GM21447 (cell line): ENCODE measurements around the gene EFCAB8.

Experiments
- ATAC-seq: cut with Tn5 transposase; IDR thresholded peaks from one replicate; pipeline ENCODE4 v1.9.1; 2021; ENCODE audit not compliant: unreplicated experiment

EFCAB8 gene

GRCh38 chr20:32858701-32859372 lies at the start of gene EFCAB8:
TSS of gene EFCAB8 (plus strand) at chr20:32858923. CDS start at chr20:32863793, 4,870 bp downstream.
- no peak for ATAC-seq

DNA sequence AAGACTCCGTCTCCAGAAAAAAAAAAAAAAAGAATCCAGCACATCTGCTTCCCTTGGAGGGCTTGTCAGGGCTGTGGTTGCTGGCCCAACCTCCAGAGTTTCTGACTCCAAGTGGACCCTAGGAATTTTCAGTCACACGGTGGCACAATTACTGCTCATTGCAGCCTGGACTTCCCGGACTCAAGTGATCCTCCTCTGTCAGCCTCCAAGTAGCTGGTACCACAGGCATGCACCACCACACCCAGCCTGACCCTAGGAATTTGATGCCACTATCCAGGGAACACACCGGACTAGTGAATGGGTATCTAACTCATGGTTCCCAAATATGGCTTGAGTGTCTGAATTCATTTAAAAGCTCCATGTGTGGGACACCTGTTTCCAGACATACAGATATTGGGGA lies 48.8 kb upstream of the EFCAB8 start:
- no peak for ATAC-seq

GRCh38 chr20:32810941-32811340 lies 47.8 kb upstream of the EFCAB8 start:
- ATAC-seq, result no peak

DNA sequence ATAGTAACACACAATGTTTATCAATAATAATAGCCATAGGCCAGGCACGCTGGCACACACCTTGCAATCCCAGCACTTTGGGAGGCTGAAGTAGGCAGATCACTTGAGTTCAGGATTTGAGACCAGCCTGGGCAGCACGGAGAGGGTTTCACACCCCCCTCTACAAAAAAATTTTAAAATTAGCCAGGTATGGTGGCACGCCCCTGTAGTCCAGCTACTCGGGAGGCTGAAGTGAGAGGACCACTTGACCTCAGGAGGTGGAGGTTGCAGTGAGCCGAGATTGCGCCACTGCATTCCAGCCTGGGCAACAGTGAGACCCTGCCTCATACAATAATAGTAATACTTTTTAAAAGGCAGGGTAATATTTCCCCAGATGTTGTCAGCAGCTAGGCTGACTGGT lies 46.8 kb upstream of the EFCAB8 start:
- ATAC-seq, result no peak

DNA sequence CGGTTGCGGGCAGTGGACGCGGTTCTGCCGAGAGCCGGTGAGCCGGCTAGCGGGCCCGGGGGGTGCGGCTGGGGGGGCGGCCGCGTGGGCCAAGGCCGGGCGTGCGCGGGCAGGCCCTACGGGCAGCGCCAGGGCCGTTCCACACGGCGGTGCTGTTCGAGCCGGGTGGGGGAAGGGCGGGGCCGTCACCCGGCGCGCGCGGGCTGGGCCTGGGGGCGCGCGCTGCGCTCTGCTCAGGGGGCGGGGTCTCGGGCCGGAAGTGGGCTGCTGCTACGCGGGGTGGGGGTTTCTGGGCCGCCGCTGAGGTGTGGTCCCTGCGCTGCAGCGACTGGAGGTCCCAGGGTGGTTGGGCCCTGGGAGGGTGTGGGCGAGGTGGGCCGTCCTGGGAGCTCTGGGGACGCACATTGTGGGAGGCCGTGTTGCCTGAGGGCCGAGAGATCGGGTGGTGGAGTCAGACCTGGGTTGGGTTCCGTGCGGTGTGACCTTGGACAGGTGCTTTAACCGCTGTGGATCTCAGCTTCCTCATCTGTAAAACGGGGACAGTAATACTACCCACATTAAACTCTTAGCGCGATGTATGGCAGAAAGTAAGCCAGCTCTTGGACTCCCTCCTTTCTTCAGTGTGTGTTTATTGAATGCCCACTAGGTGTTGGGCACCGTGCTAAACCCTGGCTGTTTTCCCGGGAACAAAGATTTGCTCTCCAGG lies 38.6 kb upstream of the EFCAB8 start:
- peak; percentile 57 for ATAC-seq

GRCh38 chr20:32820698-32821377 lies 37.9 kb upstream of the EFCAB8 start:
- ATAC-seq, result no peak

- ATAC-seq, result no peak
These were observed 36.5 kb upstream of the EFCAB8 start for GRCh38 chr20:32822225-32822624.

DNA sequence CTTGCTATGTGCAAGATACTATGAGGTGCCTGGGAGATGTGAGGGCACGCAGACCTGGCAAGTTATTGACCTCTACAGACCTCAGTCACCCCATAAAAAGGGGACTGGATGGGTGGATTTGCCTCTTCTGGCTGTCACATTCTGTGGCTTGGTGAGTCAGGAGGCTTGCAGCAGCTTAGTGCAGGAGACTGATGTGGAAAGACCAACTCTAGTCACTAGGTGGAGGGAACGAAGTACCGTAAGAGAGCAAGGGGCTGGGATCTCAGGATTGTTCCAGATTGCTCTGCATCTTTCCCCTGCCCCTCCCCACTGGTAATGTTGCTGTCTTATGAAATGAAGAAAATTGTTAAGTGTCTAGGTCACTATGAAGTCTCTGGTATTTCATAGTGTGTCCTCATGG lies 35.6 kb upstream of the EFCAB8 start:
- ATAC-seq, result no peak

- no peak for ATAC-seq
These were observed 34.8 kb upstream of the EFCAB8 start for GRCh38 chr20:32823737-32824588.

DNA sequence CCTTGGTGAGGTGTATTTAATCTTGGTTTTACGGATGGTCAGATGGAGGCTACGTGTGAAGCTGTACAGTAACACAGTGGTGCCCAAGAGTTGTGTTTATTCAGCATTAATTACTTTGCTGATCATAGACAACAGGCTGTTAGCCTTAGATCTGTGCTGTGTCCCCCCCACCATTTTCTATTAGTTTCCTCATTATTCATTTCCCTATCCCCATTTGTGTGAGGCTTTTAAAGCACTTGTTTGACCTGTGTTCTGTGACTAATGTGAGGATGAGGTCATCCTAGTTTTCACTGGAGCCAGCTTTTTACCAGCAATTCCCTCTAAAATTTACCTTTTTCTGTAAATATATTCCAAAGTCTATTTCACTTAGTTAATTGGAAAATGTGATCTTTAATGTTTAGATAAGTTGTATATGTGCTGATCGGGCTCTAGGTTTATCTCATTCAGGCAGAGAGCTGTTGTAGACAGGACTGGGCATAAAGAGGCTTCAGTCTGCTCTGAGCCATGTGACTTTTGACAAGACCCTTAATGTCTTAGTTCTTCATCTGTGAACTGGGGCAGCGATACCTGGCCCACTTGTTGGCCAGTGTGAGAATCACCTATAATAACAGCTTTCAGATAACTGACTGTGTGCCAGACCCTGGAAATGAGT lies 30.6 kb upstream of the EFCAB8 start:
- no peak for ATAC-seq

GRCh38 chr20:32829311-32830005 lies 29.3 kb upstream of the EFCAB8 start:
- no peak for ATAC-seq

GRCh38 chr20:32830437-32830836 lies 28.3 kb upstream of the EFCAB8 start:
- ATAC-seq, result no peak

DNA sequence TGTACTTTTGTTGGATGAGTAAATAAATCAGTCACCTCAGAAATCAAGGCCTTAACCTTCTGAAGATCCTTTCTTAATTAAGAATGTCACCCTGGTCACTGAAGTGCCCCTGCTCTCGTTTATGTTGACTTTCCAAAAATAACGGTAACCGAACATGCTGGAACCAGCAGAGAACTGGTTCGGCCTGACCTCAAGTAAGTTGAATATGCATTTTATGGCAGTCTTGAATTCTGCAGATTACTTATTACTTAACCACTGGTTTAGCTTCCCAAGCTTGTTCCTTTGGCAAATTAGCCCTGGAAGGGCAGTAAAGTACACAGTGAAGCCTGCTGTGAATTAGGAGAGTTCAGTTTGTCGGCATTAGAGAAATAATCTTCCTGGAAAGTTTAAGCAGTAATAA lies 26.7 kb upstream of the EFCAB8 start:
- no peak for ATAC-seq

DNA sequence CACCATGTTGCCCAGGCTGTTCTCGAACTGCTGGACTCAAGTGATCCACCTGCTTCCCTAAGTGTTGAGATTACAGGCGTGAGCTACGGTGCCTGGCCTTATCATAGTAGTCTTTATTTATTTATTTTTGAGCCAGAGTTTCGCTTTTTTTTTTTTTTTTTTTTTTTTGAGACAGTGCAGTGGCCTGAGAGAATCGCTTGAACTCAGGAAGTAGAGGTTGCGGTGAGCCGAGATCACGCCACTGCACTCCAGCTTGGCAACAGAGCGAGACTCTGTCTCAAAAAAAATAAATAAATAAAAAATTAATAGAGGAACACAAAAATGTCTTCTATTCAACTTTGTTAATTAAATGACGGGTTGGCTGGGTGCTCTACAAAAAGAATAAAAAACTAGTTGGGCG lies 26.1 kb upstream of the EFCAB8 start:
- no peak for ATAC-seq

DNA sequence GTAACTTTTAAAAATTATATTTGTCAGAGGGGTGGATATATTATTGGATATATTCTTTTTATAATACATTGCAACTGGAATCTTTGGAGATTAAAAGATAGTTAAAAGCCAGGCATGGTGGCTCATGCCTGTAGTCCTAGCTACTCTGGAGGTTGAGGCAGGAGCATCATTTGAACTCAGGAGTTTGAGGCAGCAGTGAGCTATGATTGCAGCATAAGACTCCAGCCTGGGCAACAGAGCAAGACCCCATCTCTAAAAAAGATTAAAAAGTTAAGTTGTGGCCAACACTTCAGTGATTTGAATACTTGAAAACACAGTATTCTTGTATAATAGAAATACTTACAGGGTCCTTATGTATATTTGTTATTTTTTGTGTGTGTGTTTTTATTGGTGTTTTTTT lies 23.8 kb upstream of the EFCAB8 start:
- no peak for ATAC-seq

GRCh38 chr20:32837157-32837556 lies 21.6 kb upstream of the EFCAB8 start:
- no peak for ATAC-seq

DNA sequence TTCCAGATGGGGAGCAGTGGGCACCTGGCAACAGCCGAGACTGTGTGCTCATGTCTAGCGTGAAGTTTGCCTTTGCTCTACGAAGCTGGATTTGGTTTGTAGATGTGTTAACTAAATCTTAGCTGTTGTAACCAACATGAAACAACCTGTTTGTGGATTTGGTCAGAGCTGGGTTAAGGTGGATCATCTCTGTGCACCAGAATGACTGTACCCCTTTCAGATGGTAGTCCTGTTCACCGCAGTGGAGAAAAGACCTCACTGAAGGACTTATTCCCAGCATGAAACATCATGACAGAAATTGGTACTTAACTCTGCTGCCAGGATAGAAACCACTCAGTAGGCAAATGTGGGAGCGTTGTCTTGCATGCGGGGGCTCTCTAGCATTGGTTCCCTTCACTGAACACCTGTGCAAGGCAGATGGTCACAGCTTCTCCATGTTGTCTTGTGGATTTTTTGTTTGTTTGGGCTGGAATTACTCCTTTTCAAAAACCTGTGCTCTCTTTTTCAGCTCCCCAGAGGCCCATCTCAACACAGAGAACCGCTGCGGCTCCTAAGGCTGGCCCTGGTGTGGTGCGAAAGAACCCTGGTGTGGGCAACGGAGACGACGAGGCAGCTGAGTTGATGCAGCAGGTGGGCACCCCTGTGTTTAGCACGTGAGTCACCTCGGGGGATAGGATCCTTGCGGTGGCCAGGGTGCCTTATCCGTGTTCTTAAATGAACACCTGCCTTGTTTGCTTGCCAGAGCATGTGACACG lies 19.3 kb upstream of the EFCAB8 start:
- no peak for ATAC-seq

- ATAC-seq, result no peak
These were observed 18.8 kb upstream of the EFCAB8 start for GRCh38 chr20:32839982-32840285.

DNA sequence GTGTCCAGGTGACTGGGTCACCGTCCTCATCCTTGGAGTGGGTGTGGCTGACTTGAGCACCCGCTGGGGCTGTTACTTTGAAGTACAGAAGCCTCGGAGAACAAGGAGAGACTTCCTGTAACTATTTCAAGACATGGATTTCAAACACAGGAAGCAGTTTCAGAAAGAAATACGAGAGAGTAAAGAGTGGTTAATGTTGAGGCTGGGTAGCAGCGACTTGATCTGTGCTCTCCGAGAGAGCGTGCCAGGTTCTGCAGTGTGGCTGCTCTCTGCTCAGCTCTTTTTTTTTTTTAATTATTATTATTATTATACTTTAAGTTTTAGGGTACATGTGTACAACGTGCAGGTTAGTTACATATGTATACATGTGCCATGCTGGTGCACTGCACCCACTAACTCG lies 17.5 kb upstream of the EFCAB8 start:
- ATAC-seq, result no peak

DNA sequence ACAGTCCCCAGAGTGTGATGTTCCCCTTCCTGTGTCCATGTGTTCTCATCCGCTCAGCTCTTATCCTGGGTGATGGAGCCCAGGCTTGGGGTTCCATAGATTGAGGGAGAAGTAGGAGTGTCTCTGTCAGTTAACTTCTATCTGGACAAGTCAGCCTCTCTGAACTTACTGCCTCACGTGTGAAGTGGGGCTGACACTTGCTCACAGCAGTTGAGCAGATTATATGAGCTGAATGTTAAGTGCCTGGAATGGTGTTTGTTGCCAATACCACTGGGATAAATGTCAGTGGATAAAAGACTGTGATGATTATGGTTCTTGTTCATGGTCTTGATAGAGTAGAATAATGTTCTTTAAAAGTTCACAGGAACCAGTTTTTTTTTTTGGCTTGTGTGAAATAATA lies 17.1 kb upstream of the EFCAB8 start:
- ATAC-seq, result no peak
